GM19455 (cell line): ENCODE data around the gene SNX10.

Experiments
- ATAC-seq: cut with Tn5 transposase; IDR thresholded peaks from one replicate; pipeline ENCODE4 v1.9.1; 2021; ENCODE audit not compliant: unreplicated experiment

The SNX10 gene

GRCh38 chr7:26334166-26334859, 42.7 kb downstream of the SNX10 start:
- ATAC-seq: no peak

- ATAC-seq: no peak
Observed at GRCh38 chr7:26337232-26337865, 45.7 kb downstream of the SNX10 start.

GRCh38 chr7:26340476-26341018, 48.9 kb downstream of the SNX10 start:
- no peak for ATAC-seq

DNA sequence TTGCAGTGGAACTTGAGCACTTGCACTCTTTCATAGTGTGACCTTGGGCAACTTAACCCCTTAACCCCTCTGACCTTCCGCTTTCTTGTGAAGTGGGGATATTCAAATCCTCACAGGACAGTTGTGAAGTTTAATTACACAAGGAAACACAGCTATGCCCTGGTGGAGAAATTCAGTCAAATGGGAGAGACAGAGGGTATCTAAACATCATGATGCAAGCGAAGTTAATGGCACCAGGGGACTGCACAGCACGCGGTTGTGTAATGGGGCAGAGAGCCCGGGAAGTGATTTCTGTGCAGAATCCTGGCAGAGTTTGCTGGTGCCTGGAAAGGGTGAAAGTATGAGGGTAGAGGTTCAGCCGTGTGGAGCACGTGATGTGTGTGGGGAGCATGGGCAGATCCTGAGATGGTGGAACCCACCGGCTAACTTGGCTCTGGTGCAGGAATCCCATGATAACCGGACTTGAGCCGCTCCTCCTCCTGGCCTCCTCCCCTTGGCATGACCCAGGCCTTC, 51.7 kb downstream of the SNX10 start:
- ATAC-seq: no peak

DNA sequence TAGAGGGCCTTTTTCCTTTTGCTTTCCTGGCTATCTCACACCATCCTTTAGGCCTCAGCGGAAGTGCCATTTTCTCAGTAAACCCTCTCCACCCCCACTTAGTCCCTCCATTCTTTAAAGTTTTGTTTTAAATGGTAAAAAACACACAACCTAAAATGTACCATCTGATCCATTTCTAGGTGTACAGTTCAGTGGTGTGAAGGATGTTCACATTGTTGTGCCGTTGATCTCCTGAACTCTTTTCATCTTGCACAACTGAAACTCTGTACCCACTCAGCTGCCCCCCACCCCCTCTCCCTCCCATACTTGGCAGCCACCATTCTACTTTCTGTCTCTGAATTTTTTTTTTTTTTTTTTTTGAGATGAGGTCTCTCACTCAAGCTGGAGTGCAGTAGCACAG, 52.2 kb downstream of the SNX10 start:
- no peak for ATAC-seq

GRCh38 chr7:26345202-26345601, 53.5 kb downstream of the SNX10 start:
- no peak for ATAC-seq

- ATAC-seq: no peak
Observed at GRCh38 chr7:26345837-26346236, 54.2 kb downstream of the SNX10 start.

GRCh38 chr7:26346611-26347203, 55.0 kb downstream of the SNX10 start:
- no peak for ATAC-seq

- ATAC-seq: no peak
Observed at GRCh38 chr7:26348234-26348851, 56.7 kb downstream of the SNX10 start.

DNA sequence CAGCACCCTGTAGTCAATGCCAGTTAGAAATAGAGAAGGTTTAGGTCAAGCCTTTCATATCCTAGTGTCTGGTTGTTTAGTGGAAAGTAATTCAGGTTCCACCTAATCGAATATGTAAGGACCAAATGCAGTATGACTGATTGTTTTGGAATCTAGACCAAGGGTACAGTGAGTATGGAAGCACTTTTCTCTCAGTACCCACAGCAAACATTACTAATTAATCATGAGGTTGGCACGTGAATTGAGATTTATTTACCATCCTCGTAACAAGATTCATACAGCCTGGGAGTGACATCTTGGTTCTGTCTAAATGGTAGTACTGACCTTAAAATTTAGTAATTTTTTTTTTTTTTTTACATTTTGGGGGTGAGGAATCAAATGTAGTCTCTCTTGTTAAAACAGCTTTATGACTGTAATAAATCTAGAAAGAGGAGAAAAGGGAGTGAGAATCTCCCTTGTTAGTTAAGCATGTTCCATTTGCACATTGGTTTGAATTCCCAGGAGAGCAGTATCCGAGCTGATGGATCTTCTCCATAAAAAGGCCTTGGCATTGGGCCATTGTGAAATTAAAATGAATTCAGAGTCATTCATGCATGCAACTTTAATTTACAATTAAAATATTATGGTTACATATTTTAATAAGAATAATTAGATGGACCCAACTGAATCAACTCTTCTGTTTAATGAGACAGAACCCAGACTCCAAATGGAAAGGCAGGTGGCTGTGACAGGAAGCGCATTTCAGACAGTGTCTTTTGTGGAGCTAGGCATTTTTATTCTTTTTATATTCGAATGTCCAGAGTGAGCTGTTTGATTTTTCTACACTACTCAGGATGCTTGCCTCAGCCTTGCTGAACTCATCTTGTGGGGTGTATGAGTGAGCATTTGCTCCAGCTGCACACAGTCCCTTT, 57.6 kb downstream of the SNX10 start:
- ATAC-seq: no peak

GRCh38 chr7:26351171-26351570, 59.5 kb downstream of the SNX10 start:
- no peak for ATAC-seq

- ATAC-seq: no peak
Observed at GRCh38 chr7:26356229-26356628, 64.6 kb downstream of the SNX10 start.

DNA sequence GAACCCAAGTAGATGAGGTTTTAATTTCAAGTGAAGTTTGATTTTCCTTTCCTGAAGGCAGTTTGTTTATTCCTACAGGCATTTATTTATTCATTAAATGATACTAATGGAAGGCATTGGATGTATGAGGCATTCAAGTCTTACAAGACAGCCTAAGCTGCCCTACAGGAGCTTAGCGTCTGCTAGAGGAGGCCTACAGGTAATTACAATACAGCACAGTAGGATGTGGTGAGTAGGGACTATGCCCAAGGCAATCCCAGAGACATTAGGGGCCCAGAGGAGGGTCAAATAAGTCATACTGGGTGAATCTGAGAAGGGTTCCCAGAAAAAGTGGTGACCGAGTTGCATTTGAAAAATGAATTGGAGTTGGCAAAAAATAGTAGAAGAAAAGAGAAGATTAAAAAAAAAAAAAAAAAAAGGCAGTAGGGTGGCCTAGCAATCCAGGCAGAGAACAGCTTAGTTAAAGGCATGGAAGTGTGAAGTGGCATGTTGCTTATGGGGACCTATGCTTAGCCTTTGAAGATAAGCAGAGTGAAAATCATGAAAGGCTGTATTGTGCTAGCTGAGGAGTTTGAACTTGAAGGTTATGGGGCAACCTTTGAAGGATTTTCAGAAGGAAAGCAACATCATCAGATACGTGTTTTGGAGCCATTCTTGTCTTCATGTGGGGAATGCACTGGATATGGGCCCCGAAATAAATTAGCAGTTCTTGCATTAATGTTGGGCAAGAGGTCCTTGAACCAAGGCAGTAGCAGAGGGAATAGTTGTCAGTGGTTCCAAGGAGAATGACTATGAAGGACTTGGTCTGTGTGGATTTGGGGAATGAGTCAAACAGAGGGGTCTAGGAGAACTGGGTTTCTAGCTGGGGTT, 65.5 kb downstream of the SNX10 start:
- no peak for ATAC-seq

- ATAC-seq: no peak
Observed at GRCh38 chr7:26357799-26358151, 66.1 kb downstream of the SNX10 start.

GRCh38 chr7:26360650-26361049, 69.0 kb downstream of the SNX10 start:
- no peak for ATAC-seq

DNA sequence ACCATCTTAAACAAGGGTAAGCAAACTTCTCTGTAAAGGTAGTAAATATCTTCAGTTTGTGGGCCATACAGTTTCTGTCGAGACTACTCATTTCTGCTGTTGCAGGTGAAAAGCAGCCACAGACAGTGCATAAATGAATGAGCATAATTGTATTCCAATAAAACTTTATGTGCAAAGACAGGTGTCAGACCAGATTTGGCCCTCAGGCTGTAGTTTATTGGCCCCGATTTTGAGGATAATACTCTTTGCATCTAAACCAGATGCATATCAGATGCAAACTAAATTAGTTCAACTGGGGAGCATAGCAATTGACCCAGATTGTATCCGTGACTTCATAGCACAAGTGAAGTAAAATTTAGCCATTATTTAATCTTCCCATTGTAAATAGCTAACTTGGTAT, 70.0 kb downstream of the SNX10 start:
- no peak for ATAC-seq

GRCh38 chr7:26363465-26363864, 71.8 kb downstream of the SNX10 start:
- no peak for ATAC-seq

DNA sequence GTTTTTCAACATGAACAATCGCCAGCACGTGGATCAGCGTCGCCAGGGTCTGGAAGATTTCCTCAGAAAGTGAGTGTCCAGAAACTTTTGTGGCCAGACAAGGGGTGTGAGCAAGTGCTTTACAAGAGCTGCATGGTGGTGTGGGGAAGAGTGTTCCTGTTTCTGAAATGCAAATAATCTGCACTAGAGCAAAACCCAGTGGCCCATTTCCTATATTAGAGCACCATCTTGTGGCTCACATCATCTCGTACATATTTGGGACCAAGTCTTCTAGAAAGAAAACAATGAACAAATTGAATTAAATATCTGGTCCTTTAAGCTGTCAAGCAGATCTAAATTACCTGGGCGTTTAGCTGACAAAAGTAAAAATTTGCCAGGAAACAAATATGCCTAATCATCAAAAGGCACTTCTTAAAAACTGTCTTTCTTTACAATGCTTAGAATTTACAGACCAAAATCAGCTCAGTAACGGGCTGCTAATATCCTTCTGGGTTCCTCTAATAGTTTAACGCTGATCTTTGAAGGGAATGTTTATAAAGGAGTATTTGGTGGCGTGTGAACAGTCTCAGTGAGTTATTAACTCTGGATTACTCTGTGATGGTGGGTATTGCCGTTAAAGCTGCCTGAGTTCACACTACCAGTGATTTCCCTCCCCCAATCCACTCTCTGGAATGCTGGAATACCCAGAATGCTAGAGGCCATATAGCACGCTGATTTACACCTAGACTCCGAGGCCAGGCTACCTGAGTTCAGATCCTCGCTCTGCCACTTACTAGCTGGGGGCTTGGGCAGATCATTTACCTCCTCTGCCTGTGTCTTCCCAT, 73.6 kb downstream of the SNX10 start:
- ATAC-seq: peak; percentile 83

GRCh38 chr7:26365901-26366275, 74.2 kb downstream of the SNX10 start:
- no peak for ATAC-seq
